ENCODE results near the gene ZNF385D. TPM values are rescaled to one million over a fixed set of nuclear protein-coding genes. Genes with fewer than 3 reads are reported as not detected.

ZNF385D gene
- total RNA-seq, 1 experiment from 2014 or later, result not detected

GRCh38 chr3:21587894-21588293 is 163.1 kb downstream of the ZNF385D start:
- H3K4me1 ChIP-seq (ENCODE audit: insufficient read depth, low read length, poor library complexity, severe bottlenecking), result no peaks in the 10 kb centered on the region
- CTCF ChIA-PET, result no interaction called here
- intact Hi-C loops (cut with micrococcal nuclease; ENCODE audit: unreplicated experiment), result no loop called here
- BruUV-seq (replicated peaks), result no TSS peak
- no peak overlapping the region for H3K27ac ChIP-seq (ENCODE audit: low read depth, low read length, poor library complexity, severe bottlenecking)
- H3K4me3 ChIP-seq (ENCODE audit: low read depth, low read length, poor library complexity, severe bottlenecking), result no peak overlapping the region
- no peaks in the 10 kb centered on the region for H3K36me3 ChIP-seq (ENCODE audit: insufficient read depth, low read length, poor library complexity, severe bottlenecking)
- no peaks in the 10 kb centered on the region for H3K27me3 ChIP-seq (replicated peaks; ENCODE audit: insufficient read depth, low read depth, low read length, poor library complexity)
- no peak for DNase-seq (ENCODE audit: low spot score)
- POLR2A ChIA-PET (ENCODE audit: low non-redundant PET), result no interaction called here
- no peak for TF ChIP-seq CTCF (conservative IDR thresholded peaks at IDR 0.05; ENCODE audit: low read depth, low read length)
- TF ChIP-seq EZH2 (IDR thresholded peaks at IDR 0.05; ENCODE audit: borderline replicate concordance, low read depth, low read length, poor library complexity, severe bottlenecking), result no peak
- peaks cover 8% of the 10 kb centered on the region for H3K9me3 ChIP-seq (ENCODE audit: low read depth, low read length, poor library complexity, severe bottlenecking)

GRCh38 chr3:21585216-21585740 is 165.7 kb downstream of the ZNF385D start:
- DNase-seq (ENCODE audit: low spot score), result no peak
- peaks cover 17% of the 10 kb centered on the region for H3K9me3 ChIP-seq (ENCODE audit: low read depth, low read length, poor library complexity, severe bottlenecking)
- TF ChIP-seq EZH2 (IDR thresholded peaks at IDR 0.05; ENCODE audit: borderline replicate concordance, low read depth, low read length, poor library complexity, severe bottlenecking), result no peak
- TF ChIP-seq CTCF (conservative IDR thresholded peaks at IDR 0.05; ENCODE audit: low read depth, low read length), result no peak
- POLR2A ChIA-PET (ENCODE audit: low non-redundant PET), result no interaction called here
- no peak overlapping the region for H3K27ac ChIP-seq (ENCODE audit: low read depth, low read length, poor library complexity, severe bottlenecking)
- H3K36me3 ChIP-seq (ENCODE audit: insufficient read depth, low read length, poor library complexity, severe bottlenecking), result no peaks in the 10 kb centered on the region
- H3K27me3 ChIP-seq (replicated peaks; ENCODE audit: insufficient read depth, low read depth, low read length, poor library complexity), result no peaks in the 10 kb centered on the region
- H3K4me3 ChIP-seq (ENCODE audit: low read depth, low read length, poor library complexity, severe bottlenecking), result no peak overlapping the region
- no peaks in the 10 kb centered on the region for H3K4me1 ChIP-seq (ENCODE audit: insufficient read depth, low read length, poor library complexity, severe bottlenecking)
- CTCF ChIA-PET, result no interaction called here
- no TSS peak for BruUV-seq (replicated peaks)
- intact Hi-C loops (cut with micrococcal nuclease; ENCODE audit: unreplicated experiment), result no loop called here

GRCh38 chr3:21573291-21573690 is 177.7 kb downstream of the ZNF385D start:
- Histone ChIP-seq H3K9me3 (ENCODE audit: low read depth, low read length, poor library complexity, severe bottlenecking) (peaks cover 27% of the 10 kb centered on the region), H3K36me3 (ENCODE audit: insufficient read depth, low read length, poor library complexity, severe bottlenecking) (no peaks in the 10 kb centered on the region), H3K4me1 (ENCODE audit: insufficient read depth, low read length, poor library complexity, severe bottlenecking) (no peaks in the 10 kb centered on the region), H3K4me3 (ENCODE audit: low read depth, low read length, poor library complexity, severe bottlenecking) (no peak overlapping the region), H3K27me3 (replicated peaks; ENCODE audit: insufficient read depth, low read depth, low read length, poor library complexity) (no peaks in the 10 kb centered on the region), H3K27ac (ENCODE audit: low read depth, low read length, poor library complexity, severe bottlenecking) (no peak overlapping the region)
- no peak for TF ChIP-seq EZH2 (IDR thresholded peaks at IDR 0.05; ENCODE audit: borderline replicate concordance, low read depth, low read length, poor library complexity, severe bottlenecking)
- no peak for TF ChIP-seq CTCF (conservative IDR thresholded peaks at IDR 0.05; ENCODE audit: low read depth, low read length)
- intact Hi-C loops (cut with micrococcal nuclease; ENCODE audit: unreplicated experiment), result no loop called here
- CTCF ChIA-PET, result no interaction called here
- DNase-seq (ENCODE audit: low spot score), result no peak
- BruUV-seq (replicated peaks), result no TSS peak
- POLR2A ChIA-PET (ENCODE audit: low non-redundant PET), result no interaction called here
